GM23338 (cell line): ENCODE data around the gene PRRT1. TPM values are rescaled to one million over a fixed set of nuclear protein-coding genes. Genes with fewer than 3 reads are reported as not detected.

Experiments
- ATAC-seq: fragments of 200-7000 bp; cut with Tn5 transposase; 3 replicates; pipeline ENCODE4 v1.9.1; 2020
- DNase-seq: peaks from one replicate; pipeline ENCODE4 v3.0.0-alpha.2; 2015; ENCODE audit warnings: low spot score
- H2AFZ ChIP-seq: fragments of 200-600 bp; sonication (generic); 2 replicates; pipeline ENCODE4 v1.8.0; 2016; ENCODE audit warnings: antibody characterized with exemption, mild to moderate bottlenecking, moderate library complexity
- H3F3A ChIP-seq: fragments of 200-600 bp; sonication (generic); replicated peaks from 2 replicates; pipeline ENCODE4 v1.8.0; 2017; ENCODE audit warnings: antibody characterized with exemption, mixed run types, low read depth
- H3K27ac ChIP-seq: fragments of 200-600 bp; sonication (generic); 2 replicates; pipeline ENCODE4 v1.6.1; 2016; ENCODE audit warnings: low read depth
- H3K27me3 ChIP-seq: fragments of 200-600 bp; sonication (generic); 2 replicates; pipeline ENCODE4 v1.8.0; 2016; ENCODE audit warnings: mild to moderate bottlenecking, mixed run types, moderate library complexity; ENCODE audit not compliant: insufficient read depth
- H3K36me3 ChIP-seq: fragments of 200-600 bp; sonication (generic); 2 replicates; pipeline ENCODE4 v1.8.0; 2016; ENCODE audit warnings: mild to moderate bottlenecking; ENCODE audit not compliant: insufficient read depth
- H3K4me1 ChIP-seq: fragments of 200-600 bp; sonication (generic); 2 replicates; pipeline ENCODE4 v1.8.0; 2016; ENCODE audit warnings: mild to moderate bottlenecking, moderate library complexity; ENCODE audit not compliant: insufficient read depth
- H3K4me2 ChIP-seq: fragments of 200-600 bp; sonication (generic); 2 replicates; pipeline ENCODE4 v1.7.1; 2017; ENCODE audit warnings: mixed run types
- H3K4me3 ChIP-seq: fragments of 200-600 bp; sonication (generic); 2 replicates; pipeline ENCODE4 v1.6.1; 2016; ENCODE audit warnings: mixed run types
- H3K79me2 ChIP-seq: fragments of 200-600 bp; sonication (generic); replicated peaks from 2 replicates; pipeline ENCODE4 v1.8.0; 2017; ENCODE audit warnings: mild to moderate bottlenecking; ENCODE audit not compliant: insufficient read depth
- H3K9me2 ChIP-seq: fragments of 200-600 bp; sonication (generic); 2 replicates; pipeline ENCODE4 v1.8.0; 2017; ENCODE audit not compliant: insufficient read depth
- H4K20me1 ChIP-seq: fragments of 200-600 bp; sonication (generic); replicated peaks from 2 replicates; pipeline ENCODE4 v1.8.0; 2017; ENCODE audit warnings: mild to moderate bottlenecking; ENCODE audit not compliant: insufficient read depth
- H3K27ac Mint-ChIP-seq: 2 replicates; pipeline ENCODE4 v1.8.0; 2020; ENCODE audit warnings: inconsistent platforms, mild to moderate bottlenecking, moderate library complexity, mixed read lengths
- H3K27me3 Mint-ChIP-seq: 3 replicates; pipeline ENCODE4 v1.8.0; 2022; ENCODE audit warnings: low read depth, mild to moderate bottlenecking, moderate library complexity, mixed read lengths, inconsistent platforms; ENCODE audit not compliant: insufficient read depth, poor library complexity
- H3K36me3 Mint-ChIP-seq: 3 replicates; pipeline ENCODE4 v1.8.0; 2021; ENCODE audit warnings: low read depth, mild to moderate bottlenecking, inconsistent platforms, moderate library complexity, mixed read lengths
- H3K4me1 Mint-ChIP-seq: 3 replicates; pipeline ENCODE4 v1.8.0; 2020; ENCODE audit warnings: mild to moderate bottlenecking, inconsistent platforms, mixed read lengths
- H3K4me3 Mint-ChIP-seq: 3 replicates; pipeline ENCODE4 v1.8.0; 2021; ENCODE audit warnings: moderate library complexity, mild to moderate bottlenecking, inconsistent platforms, mixed read lengths
- H3K9me3 Mint-ChIP-seq: 3 replicates; pipeline ENCODE4 v1.8.0; 2020; ENCODE audit warnings: moderate library complexity, mild to moderate bottlenecking, inconsistent platforms, mixed read lengths
- EZH2 ChIP-seq: fragments of 200-600 bp; sonication (generic); IDR thresholded peaks from one replicate; pipeline ENCODE4 v1.8.0; 2017; ENCODE audit warnings: antibody characterized with exemption, mild to moderate bottlenecking, low read depth; ENCODE audit not compliant: unreplicated experiment
- JUNB ChIP-seq: IDR thresholded peaks from one replicate; pipeline ENCODE4 v1.6.1; 2016; ENCODE audit warnings: antibody characterized with exemption; ENCODE audit not compliant: unreplicated experiment
- POLR2AphosphoS5 ChIP-seq: IDR thresholded peaks from 2 replicates; pipeline ENCODE4 v1.6.1; 2016; ENCODE audit warnings: antibody characterized with exemption, low read depth
- polyA plus RNA-seq: library from polyadenylated mRNA; unstranded; fragments of >200 nt; fragmentation: Nextera tagmentation; extraction: Ambion mirVana; gene quantifications from 2 replicates; pipeline ENCODE4 v1.2.1, GENCODE V29; 2016
- total RNA-seq: library from RNA; depleted of rRNA; stranded (reverse); fragments of >200 nt; shearing (Covaris generic); gene quantifications from 2 replicates; pipeline ENCODE4 v1.2.3, GENCODE V29; 2014
- TF ChIP-seq, protein P1 (sequence below): IDR thresholded peaks from 2 replicates; pipeline ENCODE4 v1.6.1; 2016; ENCODE audit warnings: antibody characterized with exemption
- TF ChIP-seq, protein P2 (sequence below), 2 experiments: fragments of 200-600 bp in 1 of 2; sonication (generic) in 1 of 2; conservative IDR thresholded peaks; 2 replicates each; pipeline versions ENCODE4 v1.5.1 to v1.6.1; 2016 to 2017; ENCODE audit warnings: antibody characterized with exemption in 2 of 2, low read depth in 2 of 2, mild to moderate bottlenecking in 2 of 2, moderate library complexity in 1 of 2
- TF ChIP-seq, protein P3 (sequence below): IDR thresholded peaks from one replicate; pipeline ENCODE4 v1.6.1; 2018; ENCODE audit warnings: antibody characterized with exemption; ENCODE audit not compliant: unreplicated experiment

PRRT1 gene
- total and polyA plus RNA-seq, 2 experiments from 2014 or later: 2.7 TPM; not detected in 1

DNA sequence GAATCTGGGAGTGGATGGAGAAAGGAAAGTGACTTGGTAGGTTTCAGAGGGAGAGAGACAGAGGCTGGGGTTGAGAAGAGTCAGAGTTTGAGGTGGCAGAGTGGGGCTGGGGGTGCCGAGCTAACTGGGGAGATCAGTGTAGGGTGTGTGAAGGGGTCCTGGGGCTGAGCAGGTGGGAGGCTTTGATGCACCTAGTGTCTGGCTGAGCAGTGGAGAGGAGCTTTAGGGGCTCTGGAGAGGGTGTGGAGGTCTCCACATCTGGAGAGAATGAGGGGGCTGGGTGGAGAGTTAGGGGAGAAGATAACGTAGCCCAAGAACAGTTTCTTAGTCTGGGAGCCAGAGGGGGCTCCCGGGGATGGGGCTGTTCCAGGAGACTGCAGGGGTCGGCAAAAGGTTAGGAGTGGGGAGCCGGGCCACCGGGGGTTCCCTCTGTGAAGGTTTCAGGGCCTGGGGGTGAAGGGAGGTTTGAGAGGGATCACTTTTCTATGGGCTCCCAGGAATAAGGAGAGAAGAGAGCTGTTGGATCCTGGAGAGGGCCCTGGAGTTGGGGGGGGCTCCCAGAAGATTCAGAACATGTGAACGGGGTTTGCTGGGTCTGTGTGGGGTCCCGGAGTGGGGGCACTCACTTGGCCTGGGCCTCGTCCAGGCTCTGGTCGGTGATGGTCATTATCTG is 37.5 kb upstream of the PRRT1 start:
- peak; percentile 2; the same call in 2 of the 3 replicates for ATAC-seq
- Mint-ChIP-seq H3K4me1 (peaks cover 58% of the 10 kb centered on the region), H3K36me3 (peaks cover 37% of the 10 kb centered on the region), H3K9me3 (no peaks in the 10 kb centered on the region; the same call in 2 of the 3 replicates), H3K4me3 (peak overlapping the region; percentile 89), H3K27me3 (peaks cover 27% of the 10 kb centered on the region), H3K27ac (peak overlapping the region; percentile 95)
- no peaks in the 10 kb centered on the region for H4K20me1 ChIP-seq
- H3K4me2 ChIP-seq: peak overlapping the region; percentile 89
- peak overlapping the region; percentile 19; the same call in 1 of the 2 replicates for H3K27ac ChIP-seq
- H2AFZ ChIP-seq: no peak overlapping the region
- TF ChIP-seq POLR2AphosphoS5: no peak
- TF ChIP-seq, protein P1, sequence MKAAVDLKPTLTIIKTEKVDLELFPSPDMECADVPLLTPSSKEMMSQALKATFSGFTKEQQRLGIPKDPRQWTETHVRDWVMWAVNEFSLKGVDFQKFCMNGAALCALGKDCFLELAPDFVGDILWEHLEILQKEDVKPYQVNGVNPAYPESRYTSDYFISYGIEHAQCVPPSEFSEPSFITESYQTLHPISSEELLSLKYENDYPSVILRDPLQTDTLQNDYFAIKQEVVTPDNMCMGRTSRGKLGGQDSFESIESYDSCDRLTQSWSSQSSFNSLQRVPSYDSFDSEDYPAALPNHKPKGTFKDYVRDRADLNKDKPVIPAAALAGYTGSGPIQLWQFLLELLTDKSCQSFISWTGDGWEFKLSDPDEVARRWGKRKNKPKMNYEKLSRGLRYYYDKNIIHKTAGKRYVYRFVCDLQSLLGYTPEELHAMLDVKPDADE: no peak
- no peak for TF ChIP-seq EZH2
- TF ChIP-seq, protein P2, sequence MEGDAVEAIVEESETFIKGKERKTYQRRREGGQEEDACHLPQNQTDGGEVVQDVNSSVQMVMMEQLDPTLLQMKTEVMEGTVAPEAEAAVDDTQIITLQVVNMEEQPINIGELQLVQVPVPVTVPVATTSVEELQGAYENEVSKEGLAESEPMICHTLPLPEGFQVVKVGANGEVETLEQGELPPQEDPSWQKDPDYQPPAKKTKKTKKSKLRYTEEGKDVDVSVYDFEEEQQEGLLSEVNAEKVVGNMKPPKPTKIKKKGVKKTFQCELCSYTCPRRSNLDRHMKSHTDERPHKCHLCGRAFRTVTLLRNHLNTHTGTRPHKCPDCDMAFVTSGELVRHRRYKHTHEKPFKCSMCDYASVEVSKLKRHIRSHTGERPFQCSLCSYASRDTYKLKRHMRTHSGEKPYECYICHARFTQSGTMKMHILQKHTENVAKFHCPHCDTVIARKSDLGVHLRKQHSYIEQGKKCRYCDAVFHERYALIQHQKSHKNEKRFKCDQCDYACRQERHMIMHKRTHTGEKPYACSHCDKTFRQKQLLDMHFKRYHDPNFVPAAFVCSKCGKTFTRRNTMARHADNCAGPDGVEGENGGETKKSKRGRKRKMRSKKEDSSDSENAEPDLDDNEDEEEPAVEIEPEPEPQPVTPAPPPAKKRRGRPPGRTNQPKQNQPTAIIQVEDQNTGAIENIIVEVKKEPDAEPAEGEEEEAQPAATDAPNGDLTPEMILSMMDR (conservative IDR thresholded peaks at IDR 0.05; ENCODE audit: low read depth in 2 of 2): no peak
- TF ChIP-seq JUNB: no peak
- TF ChIP-seq, protein P3, sequence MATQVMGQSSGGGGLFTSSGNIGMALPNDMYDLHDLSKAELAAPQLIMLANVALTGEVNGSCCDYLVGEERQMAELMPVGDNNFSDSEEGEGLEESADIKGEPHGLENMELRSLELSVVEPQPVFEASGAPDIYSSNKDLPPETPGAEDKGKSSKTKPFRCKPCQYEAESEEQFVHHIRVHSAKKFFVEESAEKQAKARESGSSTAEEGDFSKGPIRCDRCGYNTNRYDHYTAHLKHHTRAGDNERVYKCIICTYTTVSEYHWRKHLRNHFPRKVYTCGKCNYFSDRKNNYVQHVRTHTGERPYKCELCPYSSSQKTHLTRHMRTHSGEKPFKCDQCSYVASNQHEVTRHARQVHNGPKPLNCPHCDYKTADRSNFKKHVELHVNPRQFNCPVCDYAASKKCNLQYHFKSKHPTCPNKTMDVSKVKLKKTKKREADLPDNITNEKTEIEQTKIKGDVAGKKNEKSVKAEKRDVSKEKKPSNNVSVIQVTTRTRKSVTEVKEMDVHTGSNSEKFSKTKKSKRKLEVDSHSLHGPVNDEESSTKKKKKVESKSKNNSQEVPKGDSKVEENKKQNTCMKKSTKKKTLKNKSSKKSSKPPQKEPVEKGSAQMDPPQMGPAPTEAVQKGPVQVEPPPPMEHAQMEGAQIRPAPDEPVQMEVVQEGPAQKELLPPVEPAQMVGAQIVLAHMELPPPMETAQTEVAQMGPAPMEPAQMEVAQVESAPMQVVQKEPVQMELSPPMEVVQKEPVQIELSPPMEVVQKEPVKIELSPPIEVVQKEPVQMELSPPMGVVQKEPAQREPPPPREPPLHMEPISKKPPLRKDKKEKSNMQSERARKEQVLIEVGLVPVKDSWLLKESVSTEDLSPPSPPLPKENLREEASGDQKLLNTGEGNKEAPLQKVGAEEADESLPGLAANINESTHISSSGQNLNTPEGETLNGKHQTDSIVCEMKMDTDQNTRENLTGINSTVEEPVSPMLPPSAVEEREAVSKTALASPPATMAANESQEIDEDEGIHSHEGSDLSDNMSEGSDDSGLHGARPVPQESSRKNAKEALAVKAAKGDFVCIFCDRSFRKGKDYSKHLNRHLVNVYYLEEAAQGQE: no peak
- DNase-seq: peak; percentile 14
- H3K27me3 ChIP-seq: no peaks in the 10 kb centered on the region
- H3K9me2 ChIP-seq: no peaks in the 10 kb centered on the region
- H3F3A ChIP-seq: peaks cover 17% of the 10 kb centered on the region
- peaks cover 3% of the 10 kb centered on the region; the same call in 1 of the 2 replicates for H3K36me3 ChIP-seq
- peaks cover 12% of the 10 kb centered on the region for H3K79me2 ChIP-seq
- peak overlapping the region; percentile 66 for H3K4me3 ChIP-seq
- peaks cover 44% of the 10 kb centered on the region for H3K4me1 ChIP-seq
